ENCODE results near the gene OR51G1.

OR51G1 gene

DNA sequence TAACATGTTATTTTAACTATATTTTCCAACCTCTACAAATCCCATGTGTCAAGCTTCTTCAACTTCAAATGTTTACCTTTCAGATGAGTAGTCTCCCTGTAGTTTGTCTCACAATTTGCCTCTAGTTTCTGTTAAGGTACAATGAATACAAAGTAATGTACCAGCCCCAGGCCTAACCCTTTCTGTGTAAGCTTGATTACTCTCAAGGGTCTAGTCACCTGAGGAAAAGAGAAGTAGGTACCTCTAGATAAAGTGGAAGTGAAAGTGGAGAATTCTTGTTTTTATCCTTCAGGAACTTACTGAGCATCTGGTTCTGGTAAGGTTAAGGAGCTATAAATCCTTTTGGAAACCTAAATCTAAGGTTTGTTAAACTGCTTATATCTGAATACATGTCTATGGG is 20.7 kb downstream of the OR51G1 start, which contains the start of gene OR51A7:
OR51A7 (plus strand) TSS at position 300 of the 400 bp plus-strand sequence. CDS start 3,587 bp downstream, outside the sequence.
- POLR2A ChIA-PET, result no interaction called here

GRCh38 chr11:4891996-4892640 is 32.0 kb downstream of the OR51G1 start:
- DNase-seq (ENCODE audit: extremely low spot score), result no peak
- CTCF ChIA-PET, result interaction anchor here (0.8 kb wide), 1 partner anchor 40 kb away, joined by 3 read pairs; no protein-coding TSS in a partner anchor
- POLR2A ChIA-PET, result no interaction called here
- no peak for TF ChIP-seq CTCF (IDR thresholded peaks at IDR 0.05; ENCODE audit: control extremely low read depth, extremely low read depth, low read depth, missing control alignments)

More for the DNA sequence above, 20.7 kb downstream of the OR51G1 start, which contains the start of gene OR51A7:
- no peak for DNase-seq (ENCODE audit: extremely low spot score)
- CTCF ChIA-PET, result interaction anchor here (1.7 kb wide), 1 partner anchor 13 kb away, joined by 4 read pairs; no protein-coding TSS in a partner anchor
- TF ChIP-seq CTCF (IDR thresholded peaks at IDR 0.05; ENCODE audit: control extremely low read depth, extremely low read depth, low read depth, missing control alignments), result no peak

DNA sequence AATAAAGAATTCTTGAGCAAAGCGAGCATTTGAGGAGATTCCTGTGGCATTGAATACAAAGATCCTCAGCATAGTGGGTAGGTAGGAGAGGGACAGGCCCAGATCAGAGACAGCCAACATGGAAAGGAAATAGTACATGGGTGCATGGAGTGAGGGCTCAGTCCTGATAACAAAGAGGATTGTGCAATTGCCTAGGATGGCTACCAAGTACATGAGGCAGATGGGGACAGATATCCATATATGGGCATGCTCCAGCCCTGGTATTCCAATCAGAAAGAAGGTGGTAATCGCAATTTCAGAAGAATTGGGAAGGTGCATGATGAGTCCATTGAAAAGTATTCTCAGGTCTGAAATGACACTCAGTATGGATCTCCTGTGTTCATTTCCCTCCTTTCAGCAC is 33.9 kb downstream of the OR51G1 start:
- TF ChIP-seq CTCF (IDR thresholded peaks at IDR 0.05; ENCODE audit: control extremely low read depth, extremely low read depth, low read depth, missing control alignments), result no peak
- no peak for DNase-seq (ENCODE audit: extremely low spot score)
- ChIA-PET CTCF (no interaction called here), POLR2A (no interaction called here)

DNA sequence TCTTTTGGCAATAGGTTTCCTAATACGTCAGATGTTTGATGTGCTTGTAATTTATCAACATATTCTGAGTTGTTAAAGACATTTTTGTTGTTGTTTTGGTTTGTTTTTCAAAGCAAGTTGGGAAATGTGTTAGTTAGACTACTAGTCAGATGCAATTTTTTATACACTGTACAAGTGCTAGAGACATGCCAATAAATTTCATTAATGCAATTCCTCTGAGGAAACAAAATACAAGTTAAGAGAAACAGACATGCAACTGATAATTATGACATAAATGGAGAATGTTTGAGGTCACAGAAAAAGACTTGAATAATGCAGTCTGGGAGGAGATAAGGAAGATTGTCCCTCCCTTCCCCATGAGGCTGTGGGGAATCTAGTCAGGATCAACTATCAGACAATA is 36.5 kb downstream of the OR51G1 start:
- ChIA-PET POLR2A (no interaction called here), CTCF (interaction anchor here (1.7 kb wide), 1 partner anchor 43 kb away, joined by 4 read pairs; no protein-coding TSS in a partner anchor)
- no peak for TF ChIP-seq CTCF (IDR thresholded peaks at IDR 0.05; ENCODE audit: control extremely low read depth, extremely low read depth, low read depth, missing control alignments)
- no peak for DNase-seq (ENCODE audit: extremely low spot score)

DNA sequence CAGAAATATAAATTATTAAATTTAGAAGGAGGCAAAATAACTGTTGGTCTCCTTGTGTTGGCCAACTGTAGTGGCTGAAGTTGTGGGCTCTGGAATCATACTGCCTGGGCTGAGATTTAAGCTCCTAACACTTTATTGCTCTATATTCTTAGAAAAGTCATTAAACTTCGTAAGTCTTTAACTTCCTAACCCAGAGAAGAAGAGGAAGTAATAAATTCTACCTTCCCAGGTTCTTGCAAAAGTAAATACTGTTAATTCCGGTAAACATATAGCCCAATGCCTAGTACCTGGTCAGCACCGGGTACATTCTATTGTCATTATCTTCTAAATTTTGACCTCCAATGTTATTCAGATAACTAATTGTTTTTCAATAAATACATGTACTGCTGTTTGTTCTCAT is 38.0 kb downstream of the OR51G1 start:
- POLR2A ChIA-PET, result no interaction called here

GRCh38 chr11:4884361-4884760 is 39.8 kb downstream of the OR51G1 start:
- POLR2A ChIA-PET, result no interaction called here
- no peak for TF ChIP-seq CTCF (IDR thresholded peaks at IDR 0.05; ENCODE audit: control extremely low read depth, extremely low read depth, low read depth, missing control alignments)
- CTCF ChIA-PET, result no interaction called here
- no peak for DNase-seq (ENCODE audit: extremely low spot score)

More for the DNA sequence above, 38.0 kb downstream of the OR51G1 start:
- no peak for DNase-seq (ENCODE audit: extremely low spot score)
- CTCF ChIA-PET, result no interaction called here
- no peak for TF ChIP-seq CTCF (IDR thresholded peaks at IDR 0.05; ENCODE audit: control extremely low read depth, extremely low read depth, low read depth, missing control alignments)
